ENCODE data around the gene ZNF25.
"Not testable (repeated sequence)": the region's sequence is repeated elsewhere in the genome, so short reads cannot be mapped to it uniquely, and the experiment has no call there.

The ZNF25 gene

DNA sequence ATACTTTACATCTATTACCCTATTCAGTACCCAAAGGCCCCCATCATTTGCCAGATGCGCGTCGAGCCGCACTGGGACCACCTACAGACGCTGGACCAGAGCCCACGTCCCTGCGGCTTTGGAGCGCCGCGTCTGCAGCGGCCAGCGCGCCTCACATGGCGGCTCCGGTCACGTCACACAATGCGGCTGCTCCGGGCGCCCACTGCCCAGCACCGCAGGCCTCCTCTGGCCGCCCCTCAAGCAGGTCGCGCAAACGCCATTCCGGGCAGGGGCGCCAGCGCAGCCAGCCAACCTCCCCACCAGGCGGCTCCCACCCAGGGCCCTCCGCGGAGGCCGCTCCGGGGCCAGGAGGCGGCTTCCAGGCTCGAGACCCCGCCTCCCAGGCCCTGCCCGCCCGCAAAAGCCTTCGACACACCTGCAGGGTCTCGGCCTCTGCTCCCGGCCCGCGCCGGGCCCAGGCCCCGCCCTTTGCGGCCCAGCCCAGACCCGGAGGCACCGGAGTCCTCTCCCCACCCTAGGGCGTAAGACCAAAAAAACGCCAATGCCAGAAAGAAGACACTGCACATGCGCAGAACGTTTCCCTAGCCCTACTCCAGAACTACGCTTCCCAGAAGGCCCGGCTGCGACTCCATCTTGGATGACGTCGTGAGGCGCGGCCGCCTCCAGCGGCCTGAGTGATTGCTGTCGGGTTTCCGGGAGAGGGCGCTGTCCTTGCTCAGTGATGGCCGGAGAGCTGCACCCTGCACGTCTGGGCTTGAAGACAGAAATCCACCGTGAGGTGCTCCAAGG is at the start of gene ZNF25:
TSS of gene ZNF25 (minus strand) at position 557 of the 789 bp plus-strand sequence. CDS start 4,925 bp downstream, outside the sequence.
- DNase-seq (ENCODE audit: low spot score) = peak; percentile 99

GRCh38 chr10:38025283-38025682 is 48.8 kb upstream of the ZNF25 start:
- DNase-seq (ENCODE audit: low spot score) = no peak

DNA sequence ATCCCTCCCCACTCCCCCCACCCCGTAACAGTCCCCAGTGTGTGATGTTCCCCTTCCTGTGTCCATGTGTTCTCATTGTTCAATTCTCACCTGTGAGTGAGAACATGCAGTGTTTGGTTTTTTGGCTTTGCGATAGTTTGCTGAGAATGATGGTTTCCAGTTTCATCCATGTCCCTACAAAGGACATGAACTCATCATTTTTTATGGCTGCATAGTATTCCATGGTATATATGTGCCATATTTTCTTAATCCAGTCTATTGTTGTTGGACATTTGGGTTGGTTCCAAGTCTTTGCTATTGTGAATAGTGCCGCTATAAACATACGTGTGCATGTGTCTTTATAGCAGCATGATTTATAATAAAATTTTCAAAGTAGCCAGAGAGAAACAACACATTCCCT is 42.7 kb upstream of the ZNF25 start:
- not testable (repeated sequence) for DNase-seq (ENCODE audit: low spot score)

- no peak for DNase-seq (ENCODE audit: low spot score)
Measured at GRCh38 chr10:38016354-38016753, 39.9 kb upstream of the ZNF25 start.

DNA sequence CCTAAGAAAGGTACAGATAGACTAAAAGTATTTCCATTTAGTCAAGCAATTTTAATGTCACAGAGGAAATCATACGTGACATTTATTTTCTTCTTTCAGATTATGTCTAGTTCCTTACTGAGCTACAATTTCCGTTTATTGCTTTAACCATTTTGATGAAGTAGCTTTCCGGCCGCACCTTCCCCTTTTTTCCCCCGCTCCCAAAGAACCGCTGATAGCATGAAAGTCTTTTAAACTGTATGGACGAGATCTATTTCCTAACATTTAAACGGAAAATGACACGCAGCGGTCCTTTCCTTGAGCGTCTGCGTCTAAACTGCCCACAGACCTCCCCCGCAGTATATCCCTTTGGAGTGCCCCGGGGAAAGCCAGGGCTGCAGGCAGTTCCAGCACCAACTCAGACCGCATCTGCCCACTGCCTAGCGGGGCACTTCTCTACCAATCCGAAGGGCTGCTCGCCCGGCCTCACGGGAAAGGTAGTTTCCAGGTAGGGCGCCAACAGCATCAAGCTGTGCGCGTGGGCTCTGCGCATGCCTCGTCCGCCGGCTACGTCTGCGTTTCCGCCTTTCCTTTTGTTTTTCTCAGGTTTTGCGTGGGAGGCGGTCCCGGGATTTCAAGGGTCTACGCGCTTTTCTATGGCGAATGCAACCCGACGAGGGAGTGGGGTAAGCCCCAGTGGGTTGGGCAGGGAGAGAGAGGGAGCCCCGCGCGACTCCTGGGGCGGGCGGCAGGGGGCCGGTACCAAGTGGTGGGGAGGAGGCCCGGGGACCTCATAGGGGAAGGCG is 33.9 kb upstream of the ZNF25 start, which contains the start of gene ZNF33A:
TSS of gene ZNF33A (plus strand) at position 557 of the 785 bp plus-strand sequence. CDS start 1,667 bp downstream, outside the sequence.
- peak; percentile 93 for DNase-seq (ENCODE audit: low spot score)

DNA sequence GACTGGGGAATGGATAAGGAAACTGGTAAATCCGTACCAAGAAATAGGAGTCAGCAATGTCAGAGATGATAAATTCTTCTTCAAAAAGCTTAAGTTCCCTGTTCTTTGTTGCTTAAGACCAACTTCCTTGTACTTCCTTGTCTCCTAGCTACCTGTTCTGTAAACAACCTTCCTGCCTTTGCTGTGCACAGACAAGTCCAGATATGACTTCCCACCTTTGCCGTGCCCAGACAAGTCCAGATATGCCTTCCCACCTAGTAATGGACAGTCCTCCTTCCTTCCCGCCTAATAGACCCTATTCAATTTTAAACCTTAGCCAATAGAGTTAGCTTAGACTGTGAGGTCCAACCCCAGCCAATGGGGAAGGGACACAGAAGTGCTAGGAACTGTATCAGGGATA is 31.5 kb upstream of the ZNF25 start:
- DNase-seq (ENCODE audit: low spot score) = peak; percentile 7

- DNase-seq (ENCODE audit: low spot score) = no peak
Measured at GRCh38 chr10:38007551-38007950, 31.1 kb upstream of the ZNF25 start.

DNA sequence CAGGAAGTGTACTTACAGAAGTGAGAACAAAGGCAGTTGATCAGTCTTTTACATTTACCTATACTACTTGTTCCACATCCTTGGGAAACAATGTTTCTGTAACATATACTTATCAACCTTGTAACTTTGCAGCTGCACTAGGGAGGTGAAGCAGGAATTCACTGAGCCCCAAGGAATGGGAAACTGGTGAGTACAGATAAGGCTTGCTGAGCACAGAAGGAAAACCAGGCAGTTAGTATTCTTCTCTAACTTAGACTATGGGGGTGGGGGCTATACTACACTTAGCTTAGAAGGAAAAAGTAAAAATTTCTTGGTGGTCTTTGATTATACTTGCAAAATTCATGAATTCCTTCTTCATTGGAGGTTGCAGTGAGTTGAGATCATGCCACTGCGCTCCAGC is 27.1 kb upstream of the ZNF25 start:
- no peak for DNase-seq (ENCODE audit: low spot score)

DNA sequence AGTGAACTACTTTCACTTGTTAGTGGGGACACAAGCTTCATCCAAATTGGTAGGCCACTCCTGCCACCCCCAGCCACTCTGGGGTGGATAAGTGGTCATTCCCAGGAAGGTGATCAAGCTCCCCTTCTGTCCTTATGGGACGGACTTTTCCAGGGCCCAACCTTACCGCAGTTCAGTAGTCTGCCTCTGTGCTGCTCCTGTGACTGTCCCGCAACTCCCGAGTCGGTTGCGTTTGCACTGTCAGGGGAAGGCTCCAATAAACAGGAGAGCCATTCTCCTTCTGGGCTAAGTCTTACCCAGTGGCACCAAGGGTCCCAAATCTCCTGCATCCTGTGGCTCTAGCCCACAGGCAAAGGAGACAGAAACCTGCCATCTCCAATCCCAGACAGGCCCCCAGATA is 26.6 kb upstream of the ZNF25 start:
- DNase-seq (ENCODE audit: low spot score) = no peak

GRCh38 chr10:38000474-38000873 is 24.0 kb upstream of the ZNF25 start:
- DNase-seq (ENCODE audit: low spot score) = not testable (repeated sequence)

DNA sequence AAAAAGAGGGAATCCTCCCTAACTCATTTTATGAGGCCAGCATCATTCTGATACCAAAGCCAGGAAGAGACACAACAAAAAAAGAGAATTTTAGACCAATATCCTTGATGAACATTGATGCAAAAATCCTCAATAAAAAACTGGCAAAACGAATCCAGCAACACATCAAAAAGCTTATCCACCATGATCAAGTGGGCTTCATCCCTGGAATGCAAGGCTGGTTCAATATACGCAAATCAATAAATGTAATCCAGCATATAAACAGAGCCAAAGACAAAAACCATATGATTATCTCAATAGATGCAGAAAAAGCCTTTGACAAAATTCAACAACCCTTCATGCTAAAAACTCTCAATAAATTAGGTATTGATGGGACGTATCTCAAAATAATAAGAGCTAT is 22.5 kb upstream of the ZNF25 start:
- not testable (repeated sequence) for DNase-seq (ENCODE audit: low spot score)

GRCh38 chr10:37992083-37992482 is 15.6 kb upstream of the ZNF25 start:
- DNase-seq (ENCODE audit: low spot score) = no peak

- DNase-seq (ENCODE audit: low spot score) = no peak
Measured at GRCh38 chr10:37991655-37992054, 15.2 kb upstream of the ZNF25 start.

- no peak for DNase-seq (ENCODE audit: low spot score)
Measured at GRCh38 chr10:37976880-37977203, 395 bp upstream of the ZNF25 start.

- DNase-seq (ENCODE audit: low spot score) = no peak
Measured at GRCh38 chr10:37975401-37975991, 951 bp downstream of the ZNF25 start.

- no peak for DNase-seq (ENCODE audit: low spot score)
Measured at GRCh38 chr10:37972396-37972795, 4.1 kb downstream of the ZNF25 start.

GRCh38 chr10:37965006-37965405 is 11.4 kb downstream of the ZNF25 start:
- no peak for DNase-seq (ENCODE audit: low spot score)

DNA sequence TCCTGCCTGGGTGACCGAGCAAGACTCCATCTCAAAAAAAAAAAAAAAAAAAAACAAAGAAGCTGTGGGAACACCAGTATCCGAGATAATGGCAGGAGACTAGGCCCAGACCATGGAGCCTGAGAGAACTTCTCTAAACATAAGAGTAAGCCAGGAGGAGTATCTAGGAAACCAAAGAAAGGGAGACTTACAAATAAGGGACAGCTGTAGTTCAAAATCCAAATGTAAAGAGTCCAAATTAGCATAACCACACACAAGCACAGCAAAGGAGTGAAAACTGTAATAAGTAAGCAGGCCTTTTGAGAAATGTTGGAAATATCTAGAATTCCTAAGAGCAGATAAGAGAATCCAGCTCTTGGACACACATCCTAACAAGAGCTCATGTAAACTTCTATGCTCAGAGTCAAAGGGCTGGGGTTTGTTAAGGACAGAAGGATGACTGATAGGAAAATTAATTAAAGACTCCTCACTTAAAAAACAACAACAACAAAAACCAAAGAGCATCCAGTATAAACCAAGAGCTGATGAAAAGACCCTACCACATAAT is 15.8 kb downstream of the ZNF25 start:
- no peak for DNase-seq (ENCODE audit: low spot score)

GRCh38 chr10:37957841-37958240 is 18.6 kb downstream of the ZNF25 start:
- no peak for DNase-seq (ENCODE audit: low spot score)

DNA sequence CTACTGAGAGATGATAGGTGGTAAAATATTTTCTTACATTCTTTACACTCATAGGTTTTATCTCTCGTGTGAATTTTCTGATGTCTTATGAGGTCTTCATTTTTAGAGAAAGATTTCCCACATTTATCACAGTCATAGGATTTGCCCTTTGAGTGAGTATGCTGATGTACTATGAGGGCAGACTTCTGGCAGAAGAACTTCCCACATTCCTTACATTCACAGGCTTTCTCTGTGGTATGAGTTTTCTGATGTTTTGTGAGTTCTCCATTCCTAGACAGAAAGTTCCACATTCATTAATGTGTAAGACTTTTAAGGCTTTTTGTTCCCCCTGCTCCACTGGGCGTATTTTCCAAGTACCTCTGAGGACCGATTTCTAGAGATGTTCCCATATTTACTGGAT is 23.5 kb downstream of the ZNF25 start:
- no peak for DNase-seq (ENCODE audit: low spot score)

GRCh38 chr10:37952043-37952755 is 24.2 kb downstream of the ZNF25 start:
- DNase-seq (ENCODE audit: low spot score) = no peak

DNA sequence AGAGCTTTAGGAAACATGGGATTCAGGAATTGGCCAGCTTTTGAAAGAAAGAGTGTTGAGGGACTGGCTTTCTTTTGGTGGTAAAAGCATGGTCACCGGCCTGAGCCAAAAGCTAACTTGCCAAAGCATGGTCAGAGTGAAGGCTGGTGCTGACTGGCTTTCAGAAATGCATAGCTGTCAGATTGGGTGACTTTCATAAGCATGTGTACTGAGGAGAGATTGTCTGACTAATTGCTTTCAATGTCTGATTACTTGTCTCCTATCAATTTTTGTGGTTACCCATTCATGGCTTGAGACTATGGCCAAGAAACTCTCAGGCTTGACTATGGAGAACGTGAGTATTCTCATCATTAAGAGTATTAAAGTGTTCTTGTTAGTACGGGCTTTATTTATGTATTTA is 28.2 kb downstream of the ZNF25 start:
- DNase-seq (ENCODE audit: low spot score) = no peak
